GM19455 (cell line): Measurements from ENCODE around the gene PTCD1.
A peak's percentile ranks its signal among the peaks of the same experiment; 100 is the strongest.
"Not testable (repeated sequence)": the region's sequence is repeated elsewhere in the genome, so short reads cannot be mapped to it uniquely, and the experiment has no call there.

Source experiments
- ATAC-seq: cut with Tn5 transposase; IDR thresholded peaks from one replicate; pipeline ENCODE4 v1.9.1; 2021; ENCODE audit not compliant: unreplicated experiment

Gene PTCD1

DNA sequence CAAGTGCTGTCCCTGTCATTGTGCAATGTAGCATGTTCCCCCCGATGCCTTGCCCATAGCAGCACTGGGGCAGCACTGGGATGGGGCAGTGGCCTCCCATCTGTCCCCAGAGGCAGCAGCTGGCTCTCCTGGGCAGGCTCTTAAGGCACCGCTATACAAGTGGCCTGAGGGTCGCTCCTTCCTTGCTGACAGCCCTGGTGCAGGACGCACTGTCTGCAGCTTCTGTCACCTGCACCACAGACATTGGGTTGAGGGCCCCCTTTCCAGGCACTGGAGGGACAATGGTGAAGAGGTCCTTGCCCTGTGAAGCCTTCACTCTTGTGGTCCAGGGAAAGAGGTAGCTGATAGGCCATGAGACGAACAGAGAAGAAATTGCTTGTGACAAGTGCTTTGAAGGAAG, 10.7 kb upstream of the PTCD1 start:
- no peak for ATAC-seq

- ATAC-seq, result no peak
Measured at GRCh38 chr7:99448855-99449254, 10.3 kb upstream of the PTCD1 start.

GRCh38 chr7:99447943-99448342, 9.3 kb upstream of the PTCD1 start:
- ATAC-seq, result no peak

DNA sequence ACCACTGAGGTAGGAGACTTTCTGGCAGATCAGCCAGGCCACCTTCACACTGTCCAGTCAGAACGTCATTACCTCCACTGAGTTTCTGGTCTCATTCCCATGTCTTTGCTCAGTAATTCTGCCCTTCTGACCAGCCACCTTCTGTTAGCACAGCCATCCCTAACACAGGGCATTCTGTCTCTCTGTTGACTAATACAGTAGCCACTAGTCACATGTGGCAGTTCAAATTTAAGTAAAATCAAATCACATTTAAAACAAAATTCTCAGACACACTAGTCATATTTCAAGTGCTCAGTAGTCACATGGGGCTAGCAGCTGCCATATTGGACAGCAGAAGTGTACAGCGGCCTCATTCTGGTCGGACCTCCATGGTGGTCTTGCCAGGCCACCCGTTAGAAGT, 7.5 kb upstream of the PTCD1 start:
- no peak for ATAC-seq

DNA sequence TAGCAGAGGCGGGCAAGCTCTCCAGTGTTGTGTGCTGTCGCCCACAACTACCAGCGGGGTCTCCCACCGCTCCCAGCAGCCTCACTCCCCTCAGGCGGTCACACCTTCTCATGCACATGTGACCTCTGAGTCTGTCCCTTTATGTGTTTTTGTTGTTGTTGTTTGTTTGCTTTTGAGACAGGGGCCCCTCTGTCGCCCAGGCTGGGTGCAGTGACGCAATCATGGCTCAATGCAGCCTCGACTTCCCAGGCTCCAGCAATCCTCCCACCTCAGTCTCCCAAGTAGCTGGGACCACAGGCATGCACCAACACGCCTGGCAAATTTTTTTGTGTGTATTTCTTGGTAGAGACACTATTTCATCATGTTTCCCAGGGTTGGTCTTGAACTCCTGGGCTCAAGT, 1.6 kb upstream of the PTCD1 start:
- no peak for ATAC-seq

- ATAC-seq, result peak; percentile 10
Measured at GRCh38 chr7:99437946-99438572, 539 bp downstream of the PTCD1 start.

- ATAC-seq, result no peak
Measured at GRCh38 chr7:99433158-99433557, 5.4 kb downstream of the PTCD1 start.

DNA sequence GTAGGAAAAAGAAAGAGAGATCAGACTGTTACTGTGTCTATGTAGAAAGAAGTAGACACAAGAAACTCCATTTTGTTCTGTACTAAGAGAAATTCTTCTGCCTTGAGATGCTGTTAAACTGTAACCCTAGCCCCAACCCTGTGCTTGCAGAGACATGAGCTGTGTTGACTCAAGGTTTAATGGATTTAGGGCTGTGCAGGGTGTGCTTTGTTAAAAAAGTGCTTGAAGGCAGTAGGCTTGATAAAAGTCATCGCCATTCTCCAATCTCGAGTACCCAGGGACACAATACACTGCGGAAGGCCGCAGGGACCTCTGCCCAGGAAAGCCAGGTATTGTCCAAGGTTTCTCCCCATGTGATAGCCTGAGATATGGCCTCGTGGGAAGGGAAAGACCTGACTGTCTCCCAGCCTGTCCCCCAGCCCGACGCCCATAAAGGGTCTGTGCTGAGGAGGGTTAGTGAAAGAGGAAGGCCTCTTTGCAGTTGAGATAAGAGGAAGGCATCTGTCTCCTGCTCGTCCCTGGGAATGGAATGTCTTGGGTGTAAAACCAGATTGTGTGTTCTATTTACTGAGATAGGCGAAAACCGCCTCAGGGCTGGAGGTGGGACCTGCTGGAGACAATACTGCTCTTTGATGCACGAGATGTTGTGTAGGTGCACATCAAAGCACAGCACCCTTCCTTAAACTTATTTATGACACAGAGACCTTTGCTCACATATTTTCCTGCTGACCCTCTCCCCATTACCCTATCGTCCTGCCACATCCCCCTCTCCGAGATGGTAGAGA, 6.7 kb downstream of the PTCD1 start:
- ATAC-seq, result not testable (repeated sequence)

DNA sequence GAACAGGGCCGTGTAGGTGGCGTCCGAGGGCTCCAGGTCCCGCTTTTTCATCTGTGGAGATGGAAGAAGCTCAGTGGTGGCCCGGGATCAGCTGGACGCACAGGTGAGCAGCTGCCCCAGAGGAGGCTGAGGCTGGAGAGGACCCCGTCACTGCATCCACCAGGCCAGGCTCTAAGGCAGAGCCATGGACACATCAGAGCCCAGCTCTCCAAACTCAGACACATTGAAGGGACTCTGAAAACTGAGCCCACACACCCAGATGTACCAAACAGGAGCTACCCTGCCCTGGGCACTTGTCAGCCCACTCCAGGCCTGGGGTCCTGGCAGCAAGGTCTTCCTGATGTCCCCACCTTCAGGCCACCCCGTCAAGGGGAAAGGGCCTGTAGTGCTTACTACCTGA, 8.8 kb downstream of the PTCD1 start:
- ATAC-seq, result no peak

DNA sequence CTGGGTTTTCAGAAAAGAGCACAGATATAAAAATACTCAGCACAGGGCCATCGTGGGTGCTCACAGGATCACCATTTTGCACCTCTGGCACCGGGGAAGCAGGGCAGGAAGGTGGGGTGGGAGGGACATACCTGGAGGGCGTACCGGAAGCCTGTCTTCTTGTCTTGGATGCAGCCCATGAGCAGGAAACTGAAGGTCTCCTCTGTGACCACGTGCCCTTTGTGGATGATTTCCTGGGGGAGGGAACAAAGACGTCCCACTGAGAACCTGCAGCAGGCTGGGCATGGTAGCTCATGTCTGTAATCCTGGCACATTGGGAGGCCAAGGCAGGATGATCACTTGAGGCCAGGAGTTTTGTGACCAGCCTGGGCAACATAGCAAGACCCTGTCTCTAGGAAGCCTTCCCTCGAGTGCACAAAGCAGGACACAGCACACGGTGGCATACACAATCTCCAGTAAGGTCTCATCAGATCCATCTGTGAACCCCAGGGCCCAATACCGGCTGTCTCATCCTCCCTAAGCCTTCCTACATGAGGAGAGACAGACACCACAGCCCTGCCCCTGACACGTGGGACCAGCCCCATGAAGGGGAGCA, 9.5 kb downstream of the PTCD1 start:
- ATAC-seq, result no peak

DNA sequence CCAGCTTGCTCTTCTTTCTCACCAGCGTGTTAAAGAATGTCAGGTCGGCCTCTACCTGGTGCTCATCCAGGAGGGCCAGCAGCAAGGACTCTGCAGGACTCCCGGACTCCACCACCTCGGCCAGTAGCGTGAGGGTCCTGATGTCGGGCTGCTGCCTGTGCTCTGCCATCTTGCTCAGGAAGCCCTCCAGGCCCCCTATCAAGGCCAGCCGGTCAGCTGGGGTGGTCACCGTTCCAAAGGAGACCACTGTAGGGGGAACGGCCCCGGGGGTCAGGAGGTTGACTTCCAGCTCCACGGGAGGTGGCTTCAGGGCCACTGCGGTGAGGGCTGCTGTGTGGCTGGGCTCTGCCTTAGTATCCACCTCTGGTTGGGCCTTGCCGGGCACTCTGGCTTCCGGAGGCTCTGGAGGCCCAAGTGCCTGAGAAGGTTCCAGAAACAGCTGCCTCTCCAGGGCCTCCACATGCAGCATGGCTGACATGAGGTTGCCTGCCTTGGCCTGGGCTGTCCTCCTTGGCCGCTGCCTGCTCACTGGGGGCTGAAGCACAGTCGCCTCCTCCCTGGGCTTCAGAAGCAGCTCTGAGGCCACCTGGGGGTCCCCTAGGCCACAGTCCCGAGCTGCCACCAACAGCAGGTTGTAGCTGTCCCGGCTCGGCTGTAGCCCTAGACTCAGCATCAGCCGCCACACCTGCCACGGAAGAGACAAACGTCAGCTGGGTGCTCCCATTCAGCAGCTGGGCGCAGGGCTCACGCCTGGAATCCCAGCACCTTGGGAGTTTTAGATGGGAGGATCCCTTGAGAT, 13.5 kb downstream of the PTCD1 start:
- no peak for ATAC-seq

GRCh38 chr7:99422625-99423024, 16.0 kb downstream of the PTCD1 start:
- no peak for ATAC-seq

GRCh38 chr7:99422186-99422585, 16.4 kb downstream of the PTCD1 start:
- ATAC-seq, result no peak

- ATAC-seq, result no peak
Measured at GRCh38 chr7:99420986-99421385, 17.6 kb downstream of the PTCD1 start.

GRCh38 chr7:99420213-99420612, 18.4 kb downstream of the PTCD1 start:
- no peak for ATAC-seq

DNA sequence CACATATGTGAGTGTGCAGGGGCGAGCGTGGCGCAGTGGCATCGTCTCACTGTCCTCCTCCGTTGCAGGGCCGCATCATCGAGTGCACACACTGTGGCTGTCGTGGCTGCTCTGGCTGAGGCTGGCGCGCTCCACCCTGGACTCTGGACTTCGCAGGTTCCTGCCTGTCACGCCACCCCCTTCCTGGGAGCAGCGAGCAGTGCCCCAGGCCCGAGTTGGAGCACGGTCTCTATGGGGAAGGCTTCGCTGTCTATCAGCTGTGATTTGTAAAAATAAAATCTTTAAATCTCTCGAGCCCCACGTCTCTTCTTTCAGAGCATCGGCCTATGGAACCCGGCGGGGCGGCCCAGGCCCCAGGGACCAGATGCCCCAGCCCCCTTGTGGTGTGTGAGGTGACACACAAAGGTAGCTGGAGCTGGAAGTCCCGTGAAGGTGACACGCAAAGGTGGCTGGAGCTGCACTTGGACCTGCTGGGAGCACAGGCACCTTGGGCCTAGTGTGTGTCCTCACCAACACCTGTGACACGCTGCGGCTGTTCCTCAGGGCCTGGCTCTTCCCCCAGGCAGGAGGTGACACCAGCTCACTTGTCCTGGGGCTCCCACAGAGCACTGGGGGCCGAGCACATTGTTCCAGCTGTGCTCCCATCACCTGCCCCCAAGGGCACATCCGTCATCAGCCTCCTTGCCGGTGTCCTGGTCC, 19.1 kb downstream of the PTCD1 start:
- ATAC-seq, result no peak

- no peak for ATAC-seq
Measured at GRCh38 chr7:99418260-99418659, 20.3 kb downstream of the PTCD1 start.

GRCh38 chr7:99415513-99416127, 23.0 kb downstream of the PTCD1 start:
- not testable (repeated sequence) for ATAC-seq

DNA sequence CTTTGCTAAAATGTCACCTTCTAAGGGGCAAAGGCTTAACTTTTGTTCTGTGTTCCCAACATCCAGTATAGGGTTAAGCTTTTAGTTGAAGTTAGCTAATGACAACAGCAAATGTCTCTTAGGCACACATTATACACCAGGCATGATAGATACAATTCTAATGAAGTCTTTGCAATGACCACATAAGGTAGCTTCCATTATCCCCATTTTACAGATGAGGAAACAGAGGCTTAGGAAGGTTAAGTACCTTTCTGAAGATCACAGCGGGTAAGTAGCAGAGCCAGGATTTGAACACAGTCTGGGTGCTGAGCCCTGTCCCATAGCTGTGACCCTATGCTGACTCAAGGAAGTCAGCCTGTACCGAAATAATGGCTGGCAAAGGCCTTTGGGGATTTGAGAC, 28.0 kb downstream of the PTCD1 start:
- ATAC-seq, result no peak

- ATAC-seq, result no peak
Measured at GRCh38 chr7:99409806-99410205, 28.8 kb downstream of the PTCD1 start.

DNA sequence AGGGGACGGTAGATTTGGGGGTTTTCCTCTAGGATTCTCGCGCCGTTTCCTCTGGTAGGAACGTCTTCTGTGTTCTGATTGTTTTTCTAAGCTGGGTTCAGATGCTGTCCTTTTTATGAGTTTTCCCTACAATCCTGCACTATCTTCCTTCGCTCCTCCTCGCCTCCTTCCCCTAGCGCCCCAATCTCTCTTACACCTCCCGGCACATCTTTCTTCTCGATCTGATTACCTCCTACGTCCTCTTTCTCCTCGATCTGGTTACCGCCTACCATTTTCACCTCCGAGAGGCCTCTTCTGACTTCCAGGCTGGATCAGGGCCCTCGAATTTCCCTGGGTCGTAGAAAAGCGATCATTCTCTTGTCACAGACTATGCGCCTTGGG, 29.4 kb downstream of the PTCD1 start:
- no peak for ATAC-seq
